ENCODE data around the gene PAK1.
A peak's percentile ranks its signal among the peaks of the same experiment; 100 is the strongest.

The PAK1 gene

GRCh38 chr11:77418155-77418970 is 55.5 kb downstream of the PAK1 start:
- no peak for TF ChIP-seq CTCF (IDR thresholded peaks at IDR 0.05)
- Histone ChIP-seq H3K27ac (no peak overlapping the region), H3K4me3 (no peak overlapping the region)
- DNase-seq (ENCODE audit: low spot score), result no peak

- DNase-seq (ENCODE audit: low spot score), result no peak
- TF ChIP-seq CTCF (IDR thresholded peaks at IDR 0.05), result no peak
- H3K4me3 ChIP-seq, result no peak overlapping the region
- no peak overlapping the region for H3K27ac ChIP-seq
These were observed 57.5 kb downstream of the PAK1 start for GRCh38 chr11:77416357-77416756.

GRCh38 chr11:77413850-77414460 is 59.9 kb downstream of the PAK1 start:
- no peak overlapping the region for H3K27ac ChIP-seq
- TF ChIP-seq CTCF (IDR thresholded peaks at IDR 0.05), result no peak
- H3K4me3 ChIP-seq, result no peak overlapping the region
- DNase-seq (ENCODE audit: low spot score), result no peak

GRCh38 chr11:77412814-77413213 is 61.1 kb downstream of the PAK1 start:
- TF ChIP-seq CTCF (IDR thresholded peaks at IDR 0.05), result no peak
- no peak for DNase-seq (ENCODE audit: low spot score)
- H3K27ac ChIP-seq, result no peak overlapping the region
- no peak overlapping the region for H3K4me3 ChIP-seq

GRCh38 chr11:77411717-77412441 is 62.0 kb downstream of the PAK1 start:
- H3K4me3 ChIP-seq, result peak overlapping the region; percentile 84
- peak; percentile 86 for DNase-seq (ENCODE audit: low spot score)
- H3K27ac ChIP-seq, result peak overlapping the region; percentile 44 to 84
- TF ChIP-seq CTCF (IDR thresholded peaks at IDR 0.05), result no peak

- no peak for DNase-seq (ENCODE audit: low spot score)
- Histone ChIP-seq H3K4me3 (peak overlapping the region; percentile 84), H3K27ac (peak overlapping the region; percentile 44 to 84)
- no peak for TF ChIP-seq CTCF (IDR thresholded peaks at IDR 0.05)
These were observed 62.7 kb downstream of the PAK1 start for GRCh38 chr11:77411137-77411707.

Measured in coronary artery (tissue), 2 donors.